Body of pancreas (tissue), 4 donors: ENCODE results near the gene PDK3. TPM values are rescaled to one million over a fixed set of nuclear protein-coding genes. Genes with fewer than 3 reads are reported as not detected.

ENCODE experiments used
- ATAC-seq: fragments of 150-250 bp; one replicate; pipeline ENCODE4 v1.9.1; 2016
- DNase-seq, 4 donors: peaks; one replicate each; pipeline ENCODE4 v3.0.0-alpha.2; 2019
- H3K27ac ChIP-seq, 4 donors: fragments of 200-600 bp; sonication (generic); 1 replicate in 3 of 4; 2 replicates in 1 of 4; pipeline versions ENCODE4 v1.5.1 to v1.6.1; 2016 to 2019; ENCODE audit warnings: mild to moderate bottlenecking in 1 of 4, mixed read lengths in 1 of 4, moderate library complexity in 1 of 4
- H3K27me3 ChIP-seq, 2 donors: fragments of 200-600 bp; sonication (generic); one replicate each; pipeline ENCODE4 v1.6.0; 2016; ENCODE audit warnings: mild to moderate bottlenecking in 1 of 2
- H3K36me3 ChIP-seq, 2 donors: fragments of 200-600 bp; sonication (generic); replicated peaks in 1 of 2; 2 replicates each; pipeline ENCODE4 v1.5.1; 2016; ENCODE audit warnings: low read depth in 2 of 2; ENCODE audit not compliant: insufficient read depth in 1 of 2
- H3K4me1 ChIP-seq: fragments of 200-600 bp; sonication (generic); one replicate; pipeline ENCODE4 v1.6.0; 2016
- H3K4me3 ChIP-seq, 2 donors: fragments of 200-600 bp; sonication (generic); 1 replicate in 1 of 2; 2 replicates in 1 of 2; pipeline ENCODE4 v1.5.1; 2016 to 2019
- H3K9me3 ChIP-seq, 3 donors: fragments of 200-600 bp; sonication (generic); 1 replicate in 2 of 3; 2 replicates in 1 of 3; pipeline ENCODE4 v1.5.1; 2016
- CTCF ChIP-seq, 7 experiments: fragments of 450-650 bp in 4 of 7; fragments of 200-600 bp in 3 of 7; sonication (generic) in 3 of 7; IDR thresholded peaks; one replicate each; pipeline ENCODE4 v1.5.1; 2016 to 2019; ENCODE audit warnings: antibody characterized with exemption in 7 of 7
- POLR2A ChIP-seq, 3 donors: fragments of 450-650 bp; IDR thresholded peaks; one replicate each; pipeline ENCODE4 v1.6.1; 2016; ENCODE audit warnings: antibody characterized with exemption in 3 of 3, mild to moderate bottlenecking in 2 of 3
- WGBS, 2 donors: methylation state at CpG; one replicate each; pipeline ENCODE4 v1.1.5; 2017; 5-methylcytosine and 5-hydroxymethylcytosine counted together
- intact Hi-C: fragments of 100-400 bp; cut with DNase I; formaldehyde crosslinking; loops from one replicate; pipeline ENCODE4 v1.15.1; 2023
- total RNA-seq, 2 donors: library from RNA; depleted of rRNA; stranded (reverse); fragments of >200 nt; gene quantifications; one replicate each; pipeline ENCODE4 v1.1.0, GENCODE V29; 2016

The PDK3 gene
- total RNA-seq = 10 to 100 TPM; 11.5 to 20.2 TPM

DNA sequence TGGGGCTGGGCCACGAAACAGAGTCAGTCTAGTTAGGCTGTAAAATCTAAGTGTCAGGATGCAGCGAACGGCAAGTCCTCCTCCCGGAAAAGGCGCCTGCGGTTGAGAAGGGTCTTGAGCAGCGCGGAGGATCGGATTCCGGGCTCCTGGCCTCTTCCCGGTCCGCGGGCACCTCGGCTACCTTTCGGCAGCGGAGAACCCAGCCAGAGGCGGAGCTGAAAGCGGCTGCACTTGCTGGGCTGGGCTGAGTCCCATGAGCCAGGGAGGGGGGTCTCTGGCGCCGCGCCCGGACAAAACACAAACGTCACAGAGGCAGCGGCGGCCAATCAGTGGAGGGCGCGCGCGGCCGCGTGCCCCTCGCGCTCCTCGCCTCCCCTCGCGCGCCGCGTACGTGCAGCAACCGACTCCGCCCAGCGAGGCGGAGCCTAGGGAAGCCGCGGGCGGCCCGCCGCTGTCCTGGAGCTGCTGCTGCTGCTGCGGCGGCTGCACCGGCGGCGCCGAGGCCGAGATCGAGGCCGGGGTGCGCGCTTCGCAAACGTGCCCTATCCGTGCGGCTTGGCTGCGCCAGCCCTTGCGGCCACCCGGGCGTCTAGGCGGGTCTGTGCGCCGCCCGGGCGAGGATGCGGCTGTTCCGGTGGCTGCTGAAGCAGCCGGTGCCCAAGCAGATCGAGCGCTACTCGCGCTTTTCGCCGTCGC lies at the start of gene PDK3:
Gene PDK3 (plus strand): TSS at position 451 of the 696 bp plus-strand sequence. CDS start 170 bp downstream, at position 621.
- Histone ChIP-seq H3K36me3 (no peaks in the 10 kb centered on the region), H3K4me1 (peaks cover 8% of the 10 kb centered on the region), H3K27me3 (no peaks in the 10 kb centered on the region), H3K27ac (peak within 1 kb of the TSS; percentile 40 to 87 (median 83)), H3K4me3 (peak within 1 kb of the TSS; percentile 27 to 31), H3K9me3 (no peaks in the 10 kb centered on the region)
- no peak for TF ChIP-seq CTCF (IDR thresholded peaks at IDR 0.05)
- TF ChIP-seq POLR2A (IDR thresholded peaks at IDR 0.05) = peak; percentile 52 to 84 (median 83)
- intact Hi-C loops = no loop called here
- ATAC-seq = peak; percentile 98
- DNase-seq = peak; percentile 91 to 95 (median 92)
- 0% methylated on average over 1 to 53 of the region's 83 CpGs for WGBS, 2 donors

DNA sequence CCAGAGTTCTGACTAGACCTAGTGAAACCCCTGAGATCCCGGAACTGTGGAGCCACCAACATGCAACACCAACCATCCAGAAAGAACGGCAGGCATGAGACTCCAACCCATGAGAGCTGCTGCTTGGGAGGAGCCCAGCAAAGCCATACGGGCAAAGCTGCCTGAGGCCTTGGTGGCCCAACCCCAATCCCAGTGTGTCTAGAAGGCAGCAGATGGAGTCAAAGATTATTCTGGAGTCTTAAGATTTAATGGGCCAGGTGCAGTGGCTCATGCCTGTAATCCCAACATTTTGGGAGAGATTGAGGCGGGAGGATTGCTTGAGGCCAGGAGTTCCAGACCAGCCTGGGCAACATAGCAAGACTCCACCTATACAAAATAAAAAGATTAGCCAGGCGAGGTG lies 49.2 kb upstream of the PDK3 start:
- Histone ChIP-seq H3K4me1 (no peaks in the 10 kb centered on the region), H3K4me3 (no peak overlapping the region), H3K27me3 (no peaks in the 10 kb centered on the region), H3K9me3 (no peaks in the 10 kb centered on the region), H3K27ac (no peak overlapping the region), H3K36me3 (no peaks in the 10 kb centered on the region)
- TF ChIP-seq POLR2A (IDR thresholded peaks at IDR 0.05) (no peak), CTCF (IDR thresholded peaks at IDR 0.05) (no peak)
- ATAC-seq (no peak), DNase-seq (no peak)
- WGBS, 2 donors = 72% methylated on average over 5 of the region's 5 CpGs; no CpG with 5 or more reads in 1 of the 2 donors
- intact Hi-C loops = no loop called here

DNA sequence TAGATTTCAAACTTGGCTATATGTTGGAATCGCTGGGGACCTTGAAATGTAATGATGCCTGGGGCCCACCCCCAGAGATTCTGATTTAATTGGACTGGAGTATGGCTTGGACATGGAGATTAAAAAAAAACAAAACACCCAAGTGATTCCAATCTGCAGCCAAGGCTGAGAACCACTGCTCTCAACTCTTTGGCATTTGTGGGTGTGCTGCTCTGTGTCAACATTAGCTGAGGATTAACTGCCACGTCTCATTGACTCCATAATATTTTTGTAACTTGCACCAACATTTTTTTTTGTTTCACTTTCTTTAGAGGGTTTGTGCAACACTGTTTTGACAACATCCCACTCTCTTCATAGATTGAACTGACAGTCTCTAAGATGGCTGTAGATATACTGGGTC lies 41.1 kb upstream of the PDK3 start:
- no peak overlapping the region for H3K4me3 ChIP-seq
- no peaks in the 10 kb centered on the region for H3K4me1 ChIP-seq
- WGBS, 2 donors = 32 to 50% methylated on average over 2 of the region's 2 CpGs
- ATAC-seq (peak; percentile 21), DNase-seq (no peak)
- no peaks in the 10 kb centered on the region for H3K36me3 ChIP-seq
- TF ChIP-seq CTCF (IDR thresholded peaks at IDR 0.05) = no peak
- TF ChIP-seq POLR2A (IDR thresholded peaks at IDR 0.05) = no peak
- intact Hi-C loops = no loop called here
- H3K9me3 ChIP-seq = no peaks in the 10 kb centered on the region
- no peaks in the 10 kb centered on the region for H3K27me3 ChIP-seq
- H3K27ac ChIP-seq = no peak overlapping the region

DNA sequence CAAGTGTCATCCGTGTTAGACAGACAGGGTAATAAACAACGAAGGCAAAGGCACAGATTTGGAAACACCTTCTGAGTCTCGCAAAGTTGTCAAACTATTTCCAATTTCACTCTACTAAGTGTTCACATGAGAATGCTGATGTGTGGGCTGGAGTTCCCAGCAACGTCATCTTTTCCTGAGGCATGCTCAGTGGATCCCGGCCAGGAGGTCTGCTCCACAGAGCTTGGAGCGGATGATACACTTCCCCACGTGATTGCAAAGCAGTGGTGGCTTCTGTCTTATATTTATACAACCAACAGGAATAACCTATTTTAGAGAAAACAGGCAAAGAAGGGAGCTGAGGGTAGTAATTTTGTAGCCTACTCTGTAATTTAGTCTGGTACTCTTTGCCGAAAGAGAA lies 40.1 kb upstream of the PDK3 start:
- intact Hi-C loops = no loop called here
- Histone ChIP-seq H3K4me1 (no peaks in the 10 kb centered on the region), H3K27me3 (no peaks in the 10 kb centered on the region), H3K27ac (no peak overlapping the region), H3K36me3 (no peaks in the 10 kb centered on the region), H3K9me3 (no peaks in the 10 kb centered on the region), H3K4me3 (no peak overlapping the region)
- TF ChIP-seq POLR2A (IDR thresholded peaks at IDR 0.05) (no peak), CTCF (IDR thresholded peaks at IDR 0.05) (no peak)
- ATAC-seq = no peak
- WGBS, 2 donors = 58 to 77% methylated on average over 8 of the region's 8 CpGs
- peak in 3 of 4 donors; percentile 18 to 38 (median 35) for DNase-seq

DNA sequence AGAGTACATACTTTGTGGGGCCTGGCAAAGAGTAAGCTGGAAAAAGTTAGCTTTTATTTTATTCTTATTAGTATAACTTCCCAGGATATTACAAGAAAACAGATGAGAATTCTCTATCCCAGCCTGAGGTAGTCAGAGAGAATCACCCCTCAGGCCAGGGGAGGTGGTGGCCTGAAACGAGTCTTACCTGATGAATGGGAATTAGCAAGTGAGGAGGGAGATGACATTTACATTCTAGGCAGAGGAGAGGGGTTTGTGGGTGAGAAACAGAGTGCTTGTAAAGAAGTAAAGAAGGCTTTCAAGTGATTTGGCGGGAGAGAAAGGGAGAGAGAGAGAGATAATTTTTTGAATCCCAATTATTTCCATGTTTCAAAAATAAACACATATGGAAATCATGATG lies 39.3 kb upstream of the PDK3 start:
- no peak for DNase-seq
- Histone ChIP-seq H3K9me3 (no peaks in the 10 kb centered on the region), H3K4me3 (no peak overlapping the region), H3K4me1 (no peaks in the 10 kb centered on the region), H3K27ac (no peak overlapping the region), H3K36me3 (no peaks in the 10 kb centered on the region), H3K27me3 (no peaks in the 10 kb centered on the region)
- 60 to 66% methylated on average over 2 of the region's 2 CpGs for WGBS, 2 donors
- intact Hi-C loops = no loop called here
- ATAC-seq = no peak
- TF ChIP-seq POLR2A (IDR thresholded peaks at IDR 0.05) (no peak), CTCF (IDR thresholded peaks at IDR 0.05) (no peak)
